ENCODE results near the gene NRAS. TPM values are rescaled to one million over a fixed set of nuclear protein-coding genes. Genes with fewer than 3 reads are reported as not detected.

The NRAS gene
- total RNA-seq, 1 experiment from 2014 or later = 48.0 TPM

- no peak for TF ChIP-seq ZBTB33 (IDR thresholded peaks at IDR 0.05; ENCODE audit: extremely low read depth, insufficient replicate concordance, low read length)
- no peak for TF ChIP-seq EZH2 (IDR thresholded peaks at IDR 0.05)
- TF ChIP-seq ELF1 (IDR thresholded peaks at IDR 0.05; ENCODE audit: borderline replicate concordance, low read depth) = no peak
Measured at GRCh38 chr1:114702737-114703136, 13.8 kb downstream of the NRAS start (continued).

- ChIA-PET CTCF (no interaction called here), RAD21 (ENCODE audit: low non-redundant PET in 1 of 2, low total read pairs in 2 of 2, uncharacterized antibody in 2 of 2, unreplicated experiment in 2 of 2) (no interaction called here), POLR2A (no interaction called here)
- TF ChIP-seq FOSL1 (IDR thresholded peaks at IDR 0.05; ENCODE audit: low read depth) (no peak), YY1 (IDR thresholded peaks at IDR 0.05; ENCODE audit: extremely low read depth, insufficient replicate concordance, low read depth, low read length) (no peak), ZFX (IDR thresholded peaks at IDR 0.05) (no peak), SRF (IDR thresholded peaks at IDR 0.05; ENCODE audit: low read depth) (no peak), REST (IDR thresholded peaks at IDR 0.05; ENCODE audit: low read depth) (no peak), RAD21 (IDR thresholded peaks at IDR 0.05; ENCODE audit: low read depth) (no peak), ELF1 (IDR thresholded peaks at IDR 0.05; ENCODE audit: borderline replicate concordance, low read depth) (no peak), CTCF (IDR thresholded peaks at IDR 0.05 in 2 of 3, conservative IDR thresholded peaks at IDR 0.05 in 1 of 3; ENCODE audit: borderline replicate concordance in 1 of 3, insufficient read depth in 1 of 3, low read depth in 2 of 3, low read length in 2 of 3) (no peak), POLR2A (IDR thresholded peaks at IDR 0.05; ENCODE audit: borderline replicate concordance, extremely low read depth, insufficient read depth, insufficient read length) (no peak), POLR2AphosphoS5 (IDR thresholded peaks at IDR 0.05; ENCODE audit: low read depth, low read length) (no peak), EZH2 (IDR thresholded peaks at IDR 0.05) (no peak), JUND (IDR thresholded peaks at IDR 0.05) (no peak)
- Histone ChIP-seq H3K4me1 (ENCODE audit: control insufficient read depth in 1 of 2, insufficient read depth in 2 of 2, low read length in 2 of 2) (no peaks in the 10 kb centered on the region), H4K20me1 (ENCODE audit: insufficient read depth) (no peaks in the 10 kb centered on the region), H3K9ac (ENCODE audit: low read length) (no peak overlapping the region), H3K9me2 (ENCODE audit: insufficient read depth) (no peaks in the 10 kb centered on the region), H2AFZ (ENCODE audit: low read depth, low read length, poor library complexity, severe bottlenecking) (no peak overlapping the region), H3K4me3 (replicated peaks in 1 of 2; ENCODE audit: low read depth in 1 of 2, low read length in 2 of 2) (no peak overlapping the region), H3K9me3 (ENCODE audit: control insufficient read depth in 1 of 2, insufficient read depth in 1 of 2, low read depth in 1 of 2, low read length in 2 of 2) (no peaks in the 10 kb centered on the region), H3K27me3 (ENCODE audit: insufficient read depth, low read length) (no peaks in the 10 kb centered on the region), H3K4me2 (ENCODE audit: low read length) (no peak overlapping the region), H3K27ac (ENCODE audit: low read depth, low read length) (no peak overlapping the region), H3K79me2 (ENCODE audit: insufficient read depth, low read length) (no peaks in the 10 kb centered on the region), H3K36me3 (ENCODE audit: control insufficient read depth in 1 of 2, insufficient read depth in 2 of 2, low read length in 2 of 2) (peaks cover 5% of the 10 kb centered on the region in 2 experiments; a peak in 3 of 4 replicates)
- intact Hi-C loops (cut with micrococcal nuclease) = no loop called here
- ATAC-seq = no peak
- no TSS peak for BruUV-seq (replicated peaks)
- no peak for DNase-seq (ENCODE audit: low read depth, low spot score)
Measured at GRCh38 chr1:114701931-114702330, 14.6 kb downstream of the NRAS start.
